ENCODE results near the gene FCHSD2. TPM values are rescaled to one million over a fixed set of nuclear protein-coding genes. Genes with fewer than 3 reads are reported as not detected.

The FCHSD2 gene
- total RNA-seq, 1 donor from 2014 or later, result 10.0 TPM

DNA sequence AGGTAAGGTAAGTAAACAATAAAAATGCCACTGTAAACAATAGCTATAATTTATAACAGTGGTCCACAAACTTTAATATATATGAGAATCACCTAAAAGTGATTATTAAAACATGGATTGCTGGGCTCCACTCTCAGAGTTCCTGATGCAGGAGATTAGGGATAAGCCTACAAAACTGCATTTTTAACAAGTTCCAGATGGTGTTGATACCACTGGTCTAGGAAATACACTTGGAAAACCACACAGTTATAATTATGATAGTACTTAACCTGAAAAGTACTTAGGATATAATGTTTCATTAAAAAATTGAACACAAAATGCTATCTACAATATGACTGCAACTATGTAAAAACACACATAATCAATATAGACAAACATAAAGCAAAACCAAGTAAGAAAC, 20.4 kb downstream of the FCHSD2 start:
- Histone ChIP-seq H3K36me3 (ENCODE audit: control insufficient read depth, insufficient read depth, low read length) (peaks cover 1% of the 10 kb centered on the region), H3K4me3 (ENCODE audit: low read depth, low read length) (no peak overlapping the region), H3K27me3 (ENCODE audit: control insufficient read depth, insufficient read depth, low read length) (no peaks in the 10 kb centered on the region)
- DNase-seq (ENCODE audit: low read depth) (no peak), FAIRE-seq (no peak)
- TF ChIP-seq CTCF (IDR thresholded peaks at IDR 0.05; ENCODE audit: insufficient read depth, low read length, severe bottlenecking), result no peak

GRCh38 chr11:73117071-73117470, 25.0 kb downstream of the FCHSD2 start:
- Histone ChIP-seq H3K36me3 (ENCODE audit: control insufficient read depth, insufficient read depth, low read length) (peaks cover 1% of the 10 kb centered on the region), H3K27me3 (ENCODE audit: control insufficient read depth, insufficient read depth, low read length) (no peaks in the 10 kb centered on the region), H3K4me3 (ENCODE audit: low read depth, low read length) (no peak overlapping the region)
- TF ChIP-seq CTCF (IDR thresholded peaks at IDR 0.05; ENCODE audit: insufficient read depth, low read length, severe bottlenecking), result no peak
- FAIRE-seq (no peak), DNase-seq (ENCODE audit: low read depth) (no peak)

DNA sequence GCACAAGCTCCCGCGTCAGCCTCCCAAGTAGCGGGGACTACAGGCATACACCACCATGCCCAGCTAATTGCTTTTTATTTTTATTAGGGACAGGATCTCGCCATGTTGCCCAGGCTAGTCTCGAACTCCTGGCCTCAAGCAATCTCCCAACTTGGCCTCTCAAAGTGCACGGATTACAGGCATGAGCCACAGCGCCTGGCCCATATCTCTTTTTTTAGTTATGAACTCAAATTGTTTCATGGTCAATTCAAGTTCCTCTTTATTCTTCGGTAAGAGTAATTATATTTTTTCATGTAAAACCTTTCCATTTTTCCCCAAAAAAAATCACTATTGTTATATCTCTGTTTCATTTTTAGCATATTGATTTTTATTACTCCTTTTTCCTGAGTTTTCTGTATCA, 25.5 kb downstream of the FCHSD2 start:
- H3K27me3 ChIP-seq (ENCODE audit: control insufficient read depth, insufficient read depth, low read length), result no peaks in the 10 kb centered on the region
- DNase-seq (ENCODE audit: low read depth) (no peak), FAIRE-seq (no peak)
- H3K4me3 ChIP-seq (ENCODE audit: low read depth, low read length), result no peak overlapping the region
- TF ChIP-seq CTCF (IDR thresholded peaks at IDR 0.05; ENCODE audit: insufficient read depth, low read length, severe bottlenecking), result no peak
- H3K36me3 ChIP-seq (ENCODE audit: control insufficient read depth, insufficient read depth, low read length), result peaks cover 1% of the 10 kb centered on the region

DNA sequence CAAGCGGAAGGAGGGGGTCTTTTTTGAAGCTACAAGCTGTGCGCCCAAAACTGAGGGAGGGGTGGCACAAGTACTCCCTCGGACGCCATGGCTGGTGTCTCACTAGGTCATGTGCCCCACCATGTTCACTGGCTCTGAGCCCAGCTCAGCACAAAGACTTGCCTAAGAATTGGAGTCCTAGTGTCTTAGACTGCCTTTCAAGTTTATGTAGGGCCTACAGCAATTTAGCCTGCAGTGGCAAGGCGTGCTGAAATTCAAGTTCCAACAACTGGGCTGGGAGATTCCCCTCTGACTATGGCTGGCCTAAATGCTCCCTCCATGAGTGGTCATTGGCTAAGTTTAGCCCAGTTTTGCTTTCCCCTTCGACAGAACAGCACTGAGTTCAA, 27.3 kb downstream of the FCHSD2 start:
- H3K27me3 ChIP-seq (ENCODE audit: control insufficient read depth, insufficient read depth, low read length), result no peaks in the 10 kb centered on the region
- DNase-seq (ENCODE audit: low read depth) (peak; percentile 31), FAIRE-seq (no peak)
- TF ChIP-seq CTCF (IDR thresholded peaks at IDR 0.05; ENCODE audit: insufficient read depth, low read length, severe bottlenecking), result no peak
- no peaks in the 10 kb centered on the region for H3K36me3 ChIP-seq (ENCODE audit: control insufficient read depth, insufficient read depth, low read length)
- no peak overlapping the region for H3K4me3 ChIP-seq (ENCODE audit: low read depth, low read length)

DNA sequence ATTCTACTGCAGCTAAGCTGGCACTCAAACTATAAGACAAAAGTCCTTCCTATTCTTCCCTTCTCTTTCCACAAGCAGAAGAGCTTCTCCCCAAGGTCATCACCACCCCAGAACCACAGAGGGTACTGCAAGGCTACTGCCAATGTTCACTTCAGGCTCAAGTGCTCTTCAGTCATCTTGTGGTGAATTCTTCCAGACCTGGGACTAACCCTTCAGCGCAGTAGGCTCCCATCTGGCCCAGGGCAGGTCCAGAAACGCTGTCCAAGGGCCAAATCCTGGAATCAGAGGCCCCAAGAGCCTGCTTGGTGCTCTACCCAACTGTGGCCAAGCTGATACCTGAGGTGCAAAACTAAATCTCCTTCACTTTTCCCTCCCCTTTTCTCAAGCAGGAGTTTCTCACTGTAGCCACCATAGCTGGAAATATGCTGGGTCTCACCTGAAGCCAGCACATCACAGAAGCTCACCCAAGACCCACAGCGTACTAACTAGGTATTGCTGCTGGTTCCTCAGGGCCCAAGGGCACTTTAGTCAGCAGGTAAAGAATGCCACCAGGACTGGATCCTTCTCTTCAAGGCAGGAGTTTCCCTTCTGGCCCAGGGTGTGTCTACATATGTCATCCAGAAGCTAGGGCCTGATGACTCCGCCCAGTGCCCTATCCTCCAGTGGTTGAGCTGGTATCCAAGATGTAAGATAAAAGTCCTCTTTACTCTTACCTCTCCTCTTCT, 27.8 kb downstream of the FCHSD2 start:
- no peaks in the 10 kb centered on the region for H3K27me3 ChIP-seq (ENCODE audit: control insufficient read depth, insufficient read depth, low read length)
- no peak for TF ChIP-seq CTCF (IDR thresholded peaks at IDR 0.05; ENCODE audit: insufficient read depth, low read length, severe bottlenecking)
- no peaks in the 10 kb centered on the region for H3K36me3 ChIP-seq (ENCODE audit: control insufficient read depth, insufficient read depth, low read length)
- H3K4me3 ChIP-seq (ENCODE audit: low read depth, low read length), result no peak overlapping the region
- peak; percentile 72 for DNase-seq (ENCODE audit: low read depth)
- FAIRE-seq, result peak; percentile 86

GRCh38 chr11:73113426-73113825, 28.7 kb downstream of the FCHSD2 start:
- Histone ChIP-seq H3K4me3 (ENCODE audit: low read depth, low read length) (no peak overlapping the region), H3K36me3 (ENCODE audit: control insufficient read depth, insufficient read depth, low read length) (no peaks in the 10 kb centered on the region), H3K27me3 (ENCODE audit: control insufficient read depth, insufficient read depth, low read length) (no peaks in the 10 kb centered on the region)
- no peak for TF ChIP-seq CTCF (IDR thresholded peaks at IDR 0.05; ENCODE audit: insufficient read depth, low read length, severe bottlenecking)
- no peak for FAIRE-seq
- DNase-seq (ENCODE audit: low read depth), result peak; percentile 77

All from bronchial epithelial cell (primary cell).